Body of pancreas (tissue), 4 donors: ENCODE measurements around the gene GRB2. TPM values are rescaled to one million over a fixed set of nuclear protein-coding genes. Genes with fewer than 3 reads are reported as not detected.

Experiments used
- ATAC-seq: fragments of 150-250 bp; one replicate; pipeline ENCODE4 v1.9.1; 2016
- DNase-seq, 4 donors: peaks; one replicate each; pipeline ENCODE4 v3.0.0-alpha.2; 2019
- H3K27ac ChIP-seq, 4 donors: fragments of 200-600 bp; sonication (generic); 1 replicate in 3 of 4; 2 replicates in 1 of 4; pipeline versions ENCODE4 v1.5.1 to v1.6.1; 2016 to 2019; ENCODE audit warnings: mild to moderate bottlenecking in 1 of 4, mixed read lengths in 1 of 4, moderate library complexity in 1 of 4
- H3K27me3 ChIP-seq, 2 donors: fragments of 200-600 bp; sonication (generic); one replicate each; pipeline ENCODE4 v1.6.0; 2016; ENCODE audit warnings: mild to moderate bottlenecking in 1 of 2
- H3K36me3 ChIP-seq, 2 donors: fragments of 200-600 bp; sonication (generic); replicated peaks in 1 of 2; 2 replicates each; pipeline ENCODE4 v1.5.1; 2016; ENCODE audit warnings: low read depth in 2 of 2; ENCODE audit not compliant: insufficient read depth in 1 of 2
- H3K4me1 ChIP-seq: fragments of 200-600 bp; sonication (generic); one replicate; pipeline ENCODE4 v1.6.0; 2016
- H3K4me3 ChIP-seq, 2 donors: fragments of 200-600 bp; sonication (generic); 1 replicate in 1 of 2; 2 replicates in 1 of 2; pipeline ENCODE4 v1.5.1; 2016 to 2019
- H3K9me3 ChIP-seq, 3 donors: fragments of 200-600 bp; sonication (generic); 1 replicate in 2 of 3; 2 replicates in 1 of 3; pipeline ENCODE4 v1.5.1; 2016
- POLR2A ChIP-seq, 3 donors: fragments of 450-650 bp; IDR thresholded peaks; one replicate each; pipeline ENCODE4 v1.6.1; 2016; ENCODE audit warnings: antibody characterized with exemption in 3 of 3, mild to moderate bottlenecking in 2 of 3
- WGBS, 2 donors: methylation state at CpG; one replicate each; pipeline ENCODE4 v1.1.5; 2017; 5-methylcytosine and 5-hydroxymethylcytosine counted together
- intact Hi-C: fragments of 100-400 bp; cut with DNase I; formaldehyde crosslinking; loops from one replicate; pipeline ENCODE4 v1.15.1; 2023
- microRNA-seq, 2 donors: library from miRNA; unstranded; fragments of <30 nt; microRNA quantifications; one replicate each; pipeline ENCODE4, GENCODE V29; 2016; ENCODE audit warnings: borderline number of aligned reads in 2 of 2, borderline replicate concordance in 2 of 2
- small RNA-seq: library from RNA; depleted of rRNA; stranded (forward); fragments of <200 nt; gene quantifications from one replicate; pipeline ENCODE3, GENCODE V24; 2016
- total RNA-seq, 2 donors: library from RNA; depleted of rRNA; stranded (reverse); fragments of >200 nt; gene quantifications; one replicate each; pipeline ENCODE4 v1.1.0, GENCODE V29; 2016
- TF ChIP-seq, protein P1 (sequence below), 7 experiments: fragments of 450-650 bp in 4 of 7; fragments of 200-600 bp in 3 of 7; sonication (generic) in 3 of 7; IDR thresholded peaks; one replicate each; pipeline ENCODE4 v1.5.1; 2016 to 2019; ENCODE audit warnings: antibody characterized with exemption in 7 of 7

Gene GRB2
- total RNA-seq, 2 donors from 2014 or later = 51.9 to 118 TPM

GRCh38 chr17:75271233-75271954 lies 134.1 kb downstream of the GRB2 start:
- intact Hi-C loops = no loop called here
- WGBS, 2 donors = 0 to 1% methylated on average over 14 to 61 of the region's 74 CpGs
- H3K4me1 ChIP-seq = peaks cover 26% of the 10 kb centered on the region
- ATAC-seq = peak; percentile 89
- H3K4me3 ChIP-seq = peak overlapping the region; percentile 72 to 80
- TF ChIP-seq POLR2A (IDR thresholded peaks at IDR 0.05) = peak in 1 of 3 donors; percentile 23
- TF ChIP-seq, protein P1, sequence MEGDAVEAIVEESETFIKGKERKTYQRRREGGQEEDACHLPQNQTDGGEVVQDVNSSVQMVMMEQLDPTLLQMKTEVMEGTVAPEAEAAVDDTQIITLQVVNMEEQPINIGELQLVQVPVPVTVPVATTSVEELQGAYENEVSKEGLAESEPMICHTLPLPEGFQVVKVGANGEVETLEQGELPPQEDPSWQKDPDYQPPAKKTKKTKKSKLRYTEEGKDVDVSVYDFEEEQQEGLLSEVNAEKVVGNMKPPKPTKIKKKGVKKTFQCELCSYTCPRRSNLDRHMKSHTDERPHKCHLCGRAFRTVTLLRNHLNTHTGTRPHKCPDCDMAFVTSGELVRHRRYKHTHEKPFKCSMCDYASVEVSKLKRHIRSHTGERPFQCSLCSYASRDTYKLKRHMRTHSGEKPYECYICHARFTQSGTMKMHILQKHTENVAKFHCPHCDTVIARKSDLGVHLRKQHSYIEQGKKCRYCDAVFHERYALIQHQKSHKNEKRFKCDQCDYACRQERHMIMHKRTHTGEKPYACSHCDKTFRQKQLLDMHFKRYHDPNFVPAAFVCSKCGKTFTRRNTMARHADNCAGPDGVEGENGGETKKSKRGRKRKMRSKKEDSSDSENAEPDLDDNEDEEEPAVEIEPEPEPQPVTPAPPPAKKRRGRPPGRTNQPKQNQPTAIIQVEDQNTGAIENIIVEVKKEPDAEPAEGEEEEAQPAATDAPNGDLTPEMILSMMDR (IDR thresholded peaks at IDR 0.05) = peak; percentile 35 to 99 (median 85)
- H3K36me3 ChIP-seq = no peaks in the 10 kb centered on the region
- H3K9me3 ChIP-seq = no peaks in the 10 kb centered on the region
- DNase-seq = peak; percentile 81 to 85 (median 82)
- no peaks in the 10 kb centered on the region for H3K27me3 ChIP-seq
- peak overlapping the region; percentile 84 to 97 (median 96) for H3K27ac ChIP-seq

- H3K27ac ChIP-seq = peak within 1 kb of the TSS; percentile 84 to 97 (median 96)
- TF ChIP-seq, protein P1 (IDR thresholded peaks at IDR 0.05) = no peak
- TF ChIP-seq POLR2A (IDR thresholded peaks at IDR 0.05) = peak in 1 of 3 donors; percentile 30
- no peaks in the 10 kb centered on the region for H3K9me3 ChIP-seq
- intact Hi-C loops = no loop called here
- DNase-seq (no peak), ATAC-seq (no peak)
- WGBS, 2 donors = 0 to 2% methylated on average over 6 to 21 of the region's 39 CpGs
- H3K4me1 ChIP-seq = peaks cover 26% of the 10 kb centered on the region
- H3K27me3 ChIP-seq = no peaks in the 10 kb centered on the region
- H3K36me3 ChIP-seq = no peaks in the 10 kb centered on the region
- peak within 1 kb of the TSS; percentile 72 to 90 for H3K4me3 ChIP-seq
Measured at GRCh38 chr17:75270966-75271232, 134.6 kb downstream of the GRB2 start, which contains the start of gene MIF4GD. TSS of gene MIF4GD (minus strand) at chr17:75271231. CDS start at chr17:75270195, 1,036 bp downstream.

DNA sequence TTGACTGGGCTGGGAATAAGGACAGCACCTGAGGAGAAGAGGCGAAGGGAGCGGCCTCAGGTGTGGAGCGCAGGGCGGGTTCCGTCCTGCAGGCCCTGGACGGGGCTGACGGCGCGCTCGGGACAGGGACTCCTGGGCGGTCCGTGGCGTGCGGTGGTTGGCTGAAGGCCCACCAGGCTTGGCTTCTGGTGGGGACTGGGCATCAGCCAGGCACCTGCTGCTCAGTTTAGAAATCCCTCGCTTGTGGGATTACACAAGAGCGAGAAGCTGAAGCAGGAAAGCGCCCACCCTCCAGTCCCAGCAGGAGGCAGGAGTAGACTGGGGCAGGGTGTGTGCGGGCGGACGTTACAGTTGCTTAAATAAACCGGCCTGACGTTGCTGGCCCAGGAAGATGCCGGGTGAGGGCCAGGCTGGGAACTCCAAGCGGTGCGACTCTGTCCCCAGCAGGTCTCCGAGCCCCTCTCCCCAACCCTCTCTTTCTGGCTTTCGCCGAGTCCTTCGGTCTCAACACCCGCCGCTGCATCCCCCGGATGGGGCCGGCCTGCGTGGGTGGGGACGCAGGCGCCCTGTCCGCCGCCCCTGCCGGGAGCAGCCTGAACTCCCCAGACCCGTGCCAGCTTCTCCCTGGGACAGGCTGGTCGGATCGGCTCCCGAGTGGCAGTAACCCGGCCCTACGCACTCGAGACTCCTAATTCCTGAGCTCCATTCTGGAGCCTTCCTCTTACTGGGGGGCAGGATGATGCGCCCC lies 135.1 kb downstream of the GRB2 start:
- ATAC-seq = peak; percentile 63
- 0 to 1% methylated on average over 16 to 44 of the region's 47 CpGs for WGBS, 2 donors
- Histone ChIP-seq H3K27ac (peak overlapping the region; percentile 84 to 97 (median 96)), H3K4me3 (peak overlapping the region; percentile 42 to 90), H3K27me3 (no peaks in the 10 kb centered on the region), H3K36me3 (no peaks in the 10 kb centered on the region), H3K4me1 (peaks cover 26% of the 10 kb centered on the region), H3K9me3 (no peaks in the 10 kb centered on the region)
- TF ChIP-seq, protein P1 (IDR thresholded peaks at IDR 0.05) = peak in 4 of 7 experiments; percentile 22 to 49 (median 36)
- peak; percentile 8 to 82 (median 79) for TF ChIP-seq POLR2A (IDR thresholded peaks at IDR 0.05)
- intact Hi-C loops = no loop called here
- DNase-seq = peak; percentile 71 to 84 (median 82)

- intact Hi-C loops = no loop called here
- no peaks in the 10 kb centered on the region for H3K36me3 ChIP-seq
- peak overlapping the region; percentile 84 to 97 (median 96) for H3K27ac ChIP-seq
- H3K4me3 ChIP-seq = peak overlapping the region; percentile 42 to 90
- TF ChIP-seq POLR2A (IDR thresholded peaks at IDR 0.05) = no peak
- TF ChIP-seq, protein P1 (IDR thresholded peaks at IDR 0.05) = no peak
- DNase-seq (no peak), ATAC-seq (no peak)
- H3K9me3 ChIP-seq = no peaks in the 10 kb centered on the region
- H3K4me1 ChIP-seq = peaks cover 26% of the 10 kb centered on the region
- WGBS, 2 donors = 14 to 33% methylated on average over 3 to 6 of the region's 6 CpGs
- H3K27me3 ChIP-seq = no peaks in the 10 kb centered on the region
Measured at GRCh38 chr17:75269844-75270217, 135.6 kb downstream of the GRB2 start.

Small RNA genes within 50 kb of the gene (microRNA-seq; reads per million reads assigned to microRNA genes)
- 0 reads per million in 2 donors for gene MIR3678

Small RNA genes within 50 kb of the gene (small RNA-seq; reads per million reads assigned to genes)
- not detected for gene MIR3678
- not detected for gene RF00019
- not detected for gene RNU6-938P

Other genes with a start within 250 kb of the GRB2 start
- 10 to 100 TPM; 25.1 to 25.2 TPM for gene SUMO2, start 222.7 kb downstream of the GRB2 start, total RNA-seq
- 10 to 100 TPM; 19.7 to 40.2 TPM for gene NUP85, start 200.0 kb downstream of the GRB2 start, total RNA-seq
- 10 to 100 TPM; 13.5 to 24.1 TPM for gene GGA3, start 144.1 kb downstream of the GRB2 start, total RNA-seq
- 10 to 100 TPM; 13.7 to 25.4 TPM for gene MRPS7, start 143.8 kb downstream of the GRB2 start, total RNA-seq
- gene MIF4GD, start 134.4 kb downstream of the GRB2 start, total RNA-seq = 10 to 100 TPM; 20.5 to 26.4 TPM
- gene SLC25A19, start 116.2 kb downstream of the GRB2 start, total RNA-seq = 1 to 10 TPM; 7.6 to 8.3 TPM
- gene TMEM94, start 51.0 kb upstream of the GRB2 start, total RNA-seq = 100 to 1,000 TPM in 1 of 2 donors, 10 to 100 TPM in 1; 27.2 to 145 TPM
- gene CASKIN2, start 109.9 kb upstream of the GRB2 start, total RNA-seq = 10 to 100 TPM in 1 of 2 donors, 1 to 10 TPM in 1; 9.1 to 16.2 TPM
- 100 to 1,000 TPM in 1 of 2 donors, 10 to 100 TPM in 1; 63.8 to 123 TPM for gene TSEN54, start 110.8 kb upstream of the GRB2 start, total RNA-seq
- gene LLGL2, start 120.0 kb upstream of the GRB2 start, total RNA-seq = 100 to 1,000 TPM; 113 to 251 TPM
- 100 to 1,000 TPM in 1 of 2 donors, 10 to 100 TPM in 1; 61.2 to 183 TPM for gene MYO15B, start 182.1 kb upstream of the GRB2 start, total RNA-seq
- gene SMIM5, start 227.8 kb upstream of the GRB2 start, total RNA-seq = 1 to 10 TPM; 3.3 to 5.2 TPM